Left kidney (tissue), 2 donors: ENCODE measurements around the gene TGIF1. TPM values are rescaled to one million over a fixed set of nuclear protein-coding genes. Genes with fewer than 3 reads are reported as not detected.

Experiments used
- DNase-seq: peaks from one replicate; pipeline ENCODE4 v3.0.0-alpha.2; 2013
- polyA plus RNA-seq: library from polyadenylated mRNA; unstranded; fragments of 120-200 nt; gene quantifications from one replicate; pipeline ENCODE4 v1.2.1, GENCODE V29; 2013; ENCODE audit not compliant: insufficient read length

The TGIF1 gene
- polyA plus RNA-seq, 1 donor: 81.9 TPM

- DNase-seq: no peak
These were observed 23.9 kb upstream of the TGIF1 start for GRCh38 chr18:3426074-3426473.

DNA sequence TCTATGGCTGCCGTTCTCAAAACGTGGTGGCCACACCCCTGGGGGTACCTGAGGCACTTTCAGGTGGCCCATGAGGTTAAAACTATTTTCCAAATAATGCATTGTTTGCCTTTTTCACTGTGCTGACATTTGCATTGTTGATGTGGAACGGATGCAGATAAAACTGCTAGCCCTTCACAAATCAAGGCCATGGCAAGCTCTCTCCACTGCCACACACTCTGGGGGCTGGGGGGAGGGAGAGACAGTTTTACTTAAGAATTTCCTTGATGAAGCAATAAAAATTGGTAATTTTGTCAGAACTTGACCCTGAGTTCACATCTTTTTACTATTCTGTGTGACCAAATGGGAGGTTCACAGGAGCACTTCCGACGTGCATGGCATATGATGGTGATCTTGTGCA lies 22.0 kb upstream of the TGIF1 start:
- DNase-seq: no peak

DNA sequence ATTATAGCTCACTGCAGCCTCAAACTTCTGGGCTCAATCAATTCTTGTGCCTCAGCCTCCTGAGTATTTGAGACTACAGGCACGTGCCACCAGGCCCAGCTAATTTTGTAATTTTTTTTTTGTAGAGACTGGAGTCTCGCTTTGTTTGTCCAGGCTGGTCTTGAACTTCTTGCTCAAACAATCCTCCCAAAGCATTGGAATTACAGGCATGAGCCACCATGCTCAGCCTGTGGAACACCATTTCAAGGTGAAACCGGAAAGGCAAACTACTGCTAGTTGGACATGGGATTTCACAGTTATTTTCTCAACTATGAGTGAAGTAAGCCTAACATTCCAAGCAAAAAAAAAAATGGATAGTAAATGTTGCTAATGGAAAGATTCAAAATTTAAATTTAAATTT lies 20.9 kb upstream of the TGIF1 start:
- DNase-seq: no peak

DNA sequence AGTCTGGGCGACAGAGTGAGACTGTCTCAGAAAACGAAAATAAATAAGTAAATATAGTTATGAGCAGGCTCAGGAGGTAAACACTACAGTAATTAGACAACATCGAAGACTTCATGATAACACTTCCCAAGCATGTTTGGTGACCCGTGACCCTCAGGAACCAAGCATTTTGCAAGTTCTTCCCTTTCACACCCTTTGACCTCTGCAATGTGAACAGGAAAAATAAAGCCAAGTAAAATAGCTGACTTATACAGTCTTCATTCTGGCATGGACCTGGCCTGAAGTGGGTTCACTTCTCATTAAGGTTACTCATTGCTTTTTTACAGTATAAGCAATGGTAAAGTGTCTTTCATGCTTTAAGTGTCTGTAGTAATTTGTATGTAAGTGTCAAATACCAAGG lies 15.3 kb upstream of the TGIF1 start:
- no peak for DNase-seq

DNA sequence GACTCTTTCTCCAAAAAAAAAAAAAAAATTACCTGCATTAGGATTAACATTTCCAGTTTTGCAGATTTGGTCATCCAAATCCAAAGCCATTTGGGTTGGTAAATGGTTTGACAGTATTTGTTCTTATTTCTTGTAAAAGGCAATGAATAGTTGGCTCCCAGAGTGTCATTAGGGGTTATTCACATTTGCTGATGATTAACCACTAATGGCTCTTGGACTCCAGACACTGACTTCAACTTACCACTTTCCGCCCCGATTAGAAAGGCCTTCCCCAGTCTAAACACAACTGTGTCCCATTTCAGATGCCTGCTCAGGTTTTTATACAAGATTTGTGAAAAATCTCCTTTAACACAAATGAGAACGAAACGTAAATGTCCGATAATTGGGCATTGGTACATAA lies 9.6 kb upstream of the TGIF1 start:
- DNase-seq: no peak

GRCh38 chr18:3441290-3441689 lies 8.7 kb upstream of the TGIF1 start:
- no peak for DNase-seq

DNA sequence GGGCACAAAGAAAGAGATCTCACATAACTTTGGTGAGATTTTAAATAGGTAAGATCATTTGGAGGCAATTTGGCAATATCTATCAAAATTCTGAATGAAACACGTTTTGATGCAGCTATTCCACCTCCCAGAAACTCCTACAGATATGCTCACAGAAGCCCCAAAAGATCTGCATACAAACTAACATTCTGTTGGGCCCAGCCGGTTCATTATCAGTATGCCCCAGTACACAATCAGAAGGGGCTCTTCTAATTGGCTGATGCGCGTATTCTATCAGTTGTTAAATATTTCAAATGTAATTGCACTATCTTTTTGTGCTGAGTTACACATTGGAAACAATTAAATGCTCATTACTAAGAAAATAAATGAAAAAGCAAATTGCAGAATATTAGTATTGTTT lies 7.1 kb upstream of the TGIF1 start:
- DNase-seq: no peak

- no peak for DNase-seq
These were observed 5.7 kb upstream of the TGIF1 start for GRCh38 chr18:3444296-3444695.

- no peak for DNase-seq
These were observed 5.0 kb upstream of the TGIF1 start for GRCh38 chr18:3444954-3445353.

- DNase-seq: peak; percentile 86
These were observed 2.7 kb upstream of the TGIF1 start for GRCh38 chr18:3447068-3447894.

- peak; percentile 97 for DNase-seq
These were observed 1.8 kb upstream of the TGIF1 start for GRCh38 chr18:3447895-3448837.

DNA sequence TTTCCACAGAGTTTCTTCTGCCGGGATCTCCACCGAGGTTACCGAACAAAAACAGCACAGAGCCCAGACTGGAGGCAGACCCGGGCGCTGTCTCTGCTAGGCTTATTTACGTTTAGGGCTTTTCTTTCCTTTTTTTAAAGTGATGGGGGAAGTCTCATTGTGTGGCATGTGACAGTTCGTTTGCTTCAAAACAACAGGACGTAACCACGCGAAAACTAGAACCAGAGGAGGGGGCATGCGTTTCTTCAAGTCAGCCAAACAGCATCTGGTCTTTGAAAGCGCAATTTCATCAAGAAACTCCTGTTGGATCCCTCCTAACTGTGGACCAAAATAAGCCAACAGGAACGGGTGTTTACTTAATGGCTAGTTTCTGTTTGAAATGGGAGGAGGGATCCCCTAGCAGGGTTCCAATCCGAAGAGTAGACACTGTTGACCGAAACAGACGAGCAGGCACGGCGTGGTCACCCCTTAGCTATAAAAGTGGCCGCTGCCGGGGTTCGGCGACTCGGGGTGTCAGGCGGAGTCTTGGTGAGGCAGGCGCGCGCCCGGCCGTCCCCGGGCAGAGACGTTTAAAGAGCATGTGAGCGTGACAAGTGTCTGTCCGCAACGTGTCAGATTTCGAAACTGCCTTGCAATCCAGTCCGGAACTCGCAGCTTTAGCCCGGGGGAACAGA lies 997 bp upstream of the TGIF1 start:
- DNase-seq: peak; percentile 73

DNA sequence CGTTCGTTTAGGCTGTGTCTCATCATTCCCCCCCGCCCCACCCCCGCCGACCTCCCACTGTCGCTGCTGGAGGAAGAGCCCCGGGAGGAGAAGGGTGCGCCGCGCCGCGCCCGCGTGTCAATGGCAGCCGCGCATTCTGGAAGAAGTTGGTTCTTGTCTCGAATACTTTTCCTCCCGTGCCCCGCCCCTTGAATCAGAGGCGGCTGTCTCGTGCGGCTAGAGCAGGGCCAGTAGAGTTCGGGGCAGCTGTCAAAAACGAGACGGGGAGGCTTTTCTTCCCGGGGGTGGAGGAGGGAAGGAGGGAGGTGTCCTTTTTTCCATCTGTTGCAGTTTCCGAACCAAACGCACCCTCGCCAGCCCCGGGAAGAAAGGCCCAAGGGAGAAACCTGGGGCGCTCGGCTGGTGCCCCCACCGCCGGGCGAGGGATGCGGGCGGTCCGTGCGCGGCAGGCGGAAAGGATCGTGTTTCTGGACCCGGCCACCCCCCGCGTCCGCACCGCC lies 410 bp upstream of the TGIF1 start:
- DNase-seq: peak; percentile 71

DNA sequence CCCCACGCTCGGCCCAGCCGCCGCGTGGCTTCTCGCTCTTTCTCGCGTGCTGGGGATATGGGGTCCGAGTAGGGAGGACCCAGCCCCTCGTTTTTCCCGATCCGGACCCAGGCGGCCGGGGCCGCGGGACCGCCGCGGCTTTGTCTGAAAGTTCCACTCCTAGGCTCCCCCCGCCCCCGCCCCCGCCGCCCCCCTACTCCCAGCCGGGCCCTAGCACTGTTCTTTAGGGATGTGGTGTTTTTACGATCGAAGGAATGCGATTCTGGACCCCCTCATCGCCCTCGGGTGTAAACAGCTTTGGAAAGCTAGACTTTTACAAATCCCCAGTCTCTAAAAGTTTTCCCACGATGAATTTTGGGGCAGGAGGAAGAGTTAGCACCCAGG lies 819 bp downstream of the TGIF1 start:
- DNase-seq: no peak

DNA sequence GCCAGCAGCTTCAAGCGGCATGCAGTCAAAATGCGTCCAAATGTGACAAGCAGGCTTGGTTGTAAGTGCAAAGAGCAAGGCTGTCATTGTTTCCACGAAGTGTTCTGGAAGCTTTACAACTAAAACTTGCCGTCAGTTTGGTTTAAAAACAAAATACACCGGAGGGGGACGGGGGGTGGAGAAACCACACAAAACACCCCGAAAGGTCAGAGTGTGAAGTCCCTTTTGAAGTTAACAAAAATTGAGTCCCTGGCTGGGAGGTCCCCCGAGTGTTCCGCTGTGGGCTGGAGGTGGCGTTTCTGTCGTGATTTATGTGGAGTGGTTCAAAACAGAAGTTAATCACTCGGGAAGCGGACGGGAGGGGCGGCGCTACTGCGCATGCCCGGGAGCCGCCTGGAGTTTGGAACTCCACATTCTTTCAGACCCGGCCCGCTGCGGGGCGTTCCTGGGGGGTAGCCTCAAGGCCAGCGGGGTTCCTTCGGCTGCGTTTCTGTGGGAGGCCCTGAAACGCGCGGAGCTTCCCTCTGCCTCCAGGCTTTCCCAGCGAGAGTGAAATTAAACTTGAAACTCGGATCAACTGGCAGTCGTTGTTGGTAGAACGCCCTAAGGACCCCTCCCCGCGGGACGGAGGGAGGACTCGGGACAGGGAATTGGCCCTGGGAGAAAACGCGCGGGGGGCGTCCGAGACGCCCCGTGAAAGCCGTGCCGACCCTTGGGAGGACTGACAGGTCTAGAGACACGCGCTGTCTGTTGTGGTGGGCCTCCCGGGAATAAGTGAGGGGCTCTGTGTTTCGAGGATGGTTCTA lies 1.4 kb downstream of the TGIF1 start:
- DNase-seq: peak; percentile 97

- peak; percentile 56 for DNase-seq
These were observed 2.2 kb downstream of the TGIF1 start for GRCh38 chr18:3451989-3452749.

DNA sequence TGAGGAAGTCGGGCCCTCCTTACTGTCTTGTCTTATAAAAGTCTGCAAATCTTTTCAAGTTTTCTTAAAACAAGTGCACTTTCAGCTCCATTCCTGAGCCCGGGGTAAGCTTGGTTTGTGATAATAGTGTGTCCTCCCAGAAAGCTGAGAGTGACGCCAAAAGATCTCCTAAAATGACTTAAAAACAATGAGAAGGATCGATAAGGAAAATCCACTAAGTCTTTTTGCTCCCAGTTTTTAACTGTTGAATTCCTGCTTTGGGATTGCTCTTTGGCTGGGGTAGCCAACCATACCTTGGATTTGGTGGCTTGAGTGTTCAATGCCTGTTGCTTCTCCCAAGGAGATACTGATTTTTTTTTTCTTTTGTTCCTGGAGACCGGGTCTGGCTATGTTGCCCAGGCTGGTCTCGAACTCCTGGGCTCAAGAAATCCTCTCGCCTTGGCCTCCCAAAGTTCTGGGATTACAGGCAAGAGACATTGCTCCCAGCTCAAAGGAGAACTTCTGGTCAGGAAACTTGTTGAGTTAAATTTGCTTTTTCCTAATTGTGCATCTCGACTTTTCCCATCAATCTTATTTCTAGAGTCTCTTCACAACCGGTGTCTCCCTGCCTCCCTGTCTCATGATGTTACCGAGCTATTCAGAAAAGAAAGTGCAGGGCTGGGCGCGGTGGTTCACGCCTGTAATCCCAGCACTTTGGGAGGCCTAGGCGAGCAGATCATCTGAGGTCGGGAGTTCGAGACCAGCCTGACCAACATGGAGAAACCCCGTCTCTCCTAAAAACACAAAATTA lies 3.0 kb downstream of the TGIF1 start:
- no peak for DNase-seq

DNA sequence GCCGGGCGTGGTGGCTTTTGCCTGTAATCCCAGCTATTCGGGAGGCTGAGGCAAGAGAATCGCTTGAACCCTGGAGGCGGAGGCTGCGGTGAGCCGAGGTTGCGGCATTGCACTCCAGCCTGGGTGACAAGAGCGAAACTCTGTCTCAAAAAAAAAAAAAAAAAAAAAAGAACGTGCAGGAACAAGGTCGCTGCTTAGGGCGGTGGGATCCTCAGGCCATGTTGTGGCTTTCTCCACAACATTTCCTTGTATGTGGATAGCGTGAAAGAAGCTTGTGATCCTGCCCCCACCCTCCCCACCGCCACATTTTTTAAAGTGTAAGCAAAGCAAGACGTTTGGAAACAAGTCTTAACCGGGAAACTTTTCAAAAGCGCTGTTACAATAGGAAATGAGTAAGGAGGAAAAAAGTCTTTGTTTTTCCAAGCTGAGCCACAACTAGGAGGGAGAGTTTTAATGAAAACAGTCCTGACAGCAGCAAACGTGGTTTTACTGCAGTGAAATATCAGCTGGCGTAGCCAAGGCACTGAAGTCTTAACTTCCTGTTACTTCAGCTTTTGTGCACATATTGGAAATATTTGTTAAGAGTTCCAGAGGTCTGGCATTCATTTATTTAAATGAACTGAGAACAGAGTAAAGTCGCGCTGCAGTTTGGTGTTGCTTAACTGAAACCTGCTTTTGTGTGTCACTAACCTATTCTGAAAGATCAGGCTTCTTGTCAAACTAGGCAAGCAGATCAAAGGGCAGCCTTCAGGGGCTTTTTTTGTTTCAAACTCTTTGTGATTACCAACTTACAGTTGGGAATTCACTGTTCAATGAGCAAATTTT lies 3.8 kb downstream of the TGIF1 start:
- DNase-seq: peak; percentile 76
